Ammon's horn (tissue), 1 donor: ENCODE measurements around the gene RNF175.

ENCODE experiments used
- DNase-seq: peaks from one replicate; pipeline ENCODE4 v3.0.0-alpha.2; 2016; ENCODE audit warnings: low spot score

The RNF175 gene

DNA sequence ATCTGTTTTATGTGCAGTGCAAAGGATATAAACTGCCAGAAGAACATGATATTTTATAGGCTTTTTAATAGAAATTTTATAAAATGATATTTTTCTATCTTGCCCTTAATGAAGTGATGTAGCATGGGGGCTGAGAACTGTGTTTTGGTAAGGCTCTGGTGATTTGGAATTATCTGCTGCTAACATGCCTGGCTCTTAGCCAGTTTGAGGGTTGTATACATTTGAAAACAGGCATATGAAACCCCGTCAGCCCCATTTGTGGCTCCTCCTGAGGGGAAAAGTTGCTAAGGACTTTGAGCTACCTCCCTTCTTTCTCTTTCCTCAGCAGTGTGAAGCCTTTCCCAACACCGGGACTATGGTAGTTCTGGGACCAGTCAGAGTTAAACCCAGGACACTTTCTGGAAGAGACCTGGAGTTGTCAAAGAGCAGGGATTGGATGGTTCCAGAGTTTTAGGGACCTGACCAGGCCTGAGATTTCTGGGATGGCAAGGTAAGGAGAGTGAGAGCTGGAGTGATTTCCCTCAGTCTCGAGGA, 24.4 kb upstream of the RNF175 start:
- no peak for DNase-seq

DNA sequence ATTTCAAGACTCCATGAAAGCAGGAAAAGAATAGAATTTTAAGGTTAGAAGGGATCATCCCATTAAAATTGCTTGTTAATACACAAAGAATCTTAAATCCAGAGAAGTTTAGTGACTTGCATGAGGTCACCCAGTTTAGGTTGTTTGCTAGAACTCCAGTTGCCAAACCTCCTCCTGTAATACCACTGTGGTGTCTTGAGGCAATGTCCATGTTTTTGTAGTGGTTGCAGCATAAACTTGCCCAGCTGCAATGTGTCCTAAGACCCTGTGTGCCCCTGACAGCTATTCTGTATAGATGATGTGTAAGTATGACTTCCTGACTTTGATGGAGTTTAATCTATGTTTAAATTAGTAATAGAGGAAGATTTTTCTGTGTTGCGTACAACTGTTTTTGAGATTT, 22.8 kb upstream of the RNF175 start:
- no peak for DNase-seq

DNA sequence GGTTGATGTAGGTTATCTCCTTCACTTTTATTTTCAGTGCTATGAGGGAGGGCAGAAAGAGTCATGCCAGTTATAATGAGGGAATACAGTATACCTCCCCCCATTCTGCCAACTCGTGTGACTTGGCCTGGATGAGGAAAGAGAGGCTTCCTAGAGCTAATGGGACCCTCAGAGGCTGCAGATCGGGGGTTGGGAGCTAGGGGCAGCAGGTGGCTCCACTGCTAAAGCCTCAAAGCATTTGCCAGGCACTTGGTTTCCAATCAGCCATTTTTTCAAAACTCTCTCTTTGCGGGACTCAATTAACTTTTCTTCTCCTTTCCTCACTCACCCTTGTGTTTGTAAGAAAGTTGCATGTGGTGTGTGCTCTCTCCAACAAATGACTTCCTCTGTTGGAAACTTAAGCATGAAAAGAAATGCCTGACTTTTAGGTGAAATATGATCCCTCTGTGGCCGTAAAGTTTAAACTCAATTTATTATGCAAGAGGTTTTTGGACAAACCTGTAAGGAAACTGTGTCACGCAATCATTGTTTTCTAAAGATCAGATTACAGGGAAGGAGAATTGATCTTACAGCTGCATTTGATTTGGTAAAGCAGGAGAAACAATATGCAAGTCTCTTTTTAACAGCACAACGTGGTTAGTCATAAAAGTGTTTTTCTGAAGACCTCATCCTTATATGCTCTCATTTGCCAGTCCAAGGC, 22.0 kb upstream of the RNF175 start:
- DNase-seq: no peak

DNA sequence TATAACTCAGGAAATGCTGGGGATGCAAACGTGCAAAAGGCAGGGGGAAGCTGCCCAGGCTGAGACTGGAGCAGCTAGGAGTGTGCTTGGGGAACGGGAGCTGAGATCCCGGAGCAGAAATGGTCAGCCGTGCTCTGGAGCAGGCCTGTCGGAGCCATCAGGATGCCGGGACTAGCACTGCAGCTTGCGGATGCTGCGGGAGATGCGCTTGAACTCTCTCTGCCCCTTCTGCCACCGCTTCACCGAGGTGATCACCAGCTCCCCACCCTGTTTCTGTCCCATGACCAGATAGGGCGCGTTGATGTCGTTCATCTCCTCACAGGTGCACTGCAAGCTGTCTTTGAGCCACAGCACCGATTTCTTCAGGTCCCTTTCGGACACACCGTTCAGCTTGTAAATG, 21.5 kb upstream of the RNF175 start:
- no peak for DNase-seq

DNA sequence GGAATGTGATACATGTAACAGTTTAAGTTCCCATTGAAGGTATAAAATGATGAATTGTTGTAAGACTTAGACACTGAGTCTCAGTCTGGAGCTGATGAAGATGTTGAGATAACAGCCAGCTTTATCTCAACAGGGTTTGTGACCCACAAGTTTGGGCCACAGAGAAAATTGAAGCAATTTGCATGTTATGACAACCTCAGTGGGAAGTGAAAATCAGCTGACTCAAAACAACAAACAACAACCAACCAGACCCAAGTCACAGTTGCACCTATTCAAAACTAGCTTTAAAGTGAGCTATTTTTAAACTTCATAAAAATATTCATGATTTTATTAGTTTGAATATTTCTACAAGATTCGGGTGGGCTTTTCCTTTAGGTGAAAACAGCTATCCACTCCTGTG, 21.1 kb upstream of the RNF175 start:
- no peak for DNase-seq

DNA sequence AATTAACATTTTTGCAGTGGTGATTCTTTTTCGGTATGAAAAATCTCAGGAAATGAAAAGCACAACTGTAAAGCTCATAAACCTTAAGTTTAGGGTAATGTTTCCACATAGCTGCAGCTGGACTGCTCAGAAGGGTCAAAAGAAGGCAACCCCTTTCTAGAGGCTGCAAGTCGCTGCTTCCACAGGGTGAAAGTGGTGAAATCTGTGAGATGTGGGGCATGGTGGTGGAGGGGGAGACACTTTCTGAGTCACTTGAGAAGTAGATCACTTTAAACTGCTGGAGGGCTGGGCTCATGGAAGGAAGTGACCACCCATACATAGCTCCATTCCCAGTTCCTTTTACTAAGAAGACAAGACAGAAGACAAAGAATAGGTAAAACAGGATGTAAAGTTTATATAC, 20.4 kb upstream of the RNF175 start:
- DNase-seq: no peak

DNA sequence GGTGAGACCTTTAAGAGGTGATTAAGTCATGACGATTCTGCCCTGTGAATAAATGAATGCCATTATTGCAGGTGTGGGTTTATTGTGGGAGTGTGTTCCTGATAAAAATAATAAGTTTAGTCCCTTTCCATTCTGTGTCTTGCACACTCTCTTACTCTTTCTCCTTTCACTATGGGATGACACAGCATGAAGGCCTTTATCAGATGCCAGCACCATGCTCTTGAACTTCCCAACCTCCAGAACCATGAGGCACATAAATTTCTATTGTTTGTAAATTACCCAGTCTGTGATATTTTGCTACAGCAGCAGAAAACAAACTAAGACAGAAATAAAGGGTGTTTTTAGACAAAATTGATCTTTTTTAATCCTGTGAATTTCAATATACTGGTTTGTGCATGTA, 18.6 kb upstream of the RNF175 start:
- no peak for DNase-seq

DNA sequence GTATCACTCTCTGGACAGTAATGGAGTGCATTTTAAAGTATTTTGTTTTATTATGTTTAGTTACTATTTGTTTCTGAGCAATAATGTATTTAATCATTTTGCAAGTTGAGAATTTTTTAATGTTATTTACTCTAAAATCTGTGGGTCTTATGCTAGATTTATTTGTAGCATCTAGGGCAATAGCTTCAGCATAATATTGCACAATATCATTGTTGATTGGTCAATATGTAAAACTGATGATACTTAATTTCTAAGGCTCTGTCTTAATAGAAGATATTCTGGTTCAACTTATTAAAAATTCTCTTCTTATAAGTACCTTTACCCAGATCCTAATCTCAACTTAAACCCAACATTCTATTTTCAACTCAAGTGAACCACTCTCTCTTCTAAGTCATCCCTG, 17.6 kb upstream of the RNF175 start:
- DNase-seq: no peak

DNA sequence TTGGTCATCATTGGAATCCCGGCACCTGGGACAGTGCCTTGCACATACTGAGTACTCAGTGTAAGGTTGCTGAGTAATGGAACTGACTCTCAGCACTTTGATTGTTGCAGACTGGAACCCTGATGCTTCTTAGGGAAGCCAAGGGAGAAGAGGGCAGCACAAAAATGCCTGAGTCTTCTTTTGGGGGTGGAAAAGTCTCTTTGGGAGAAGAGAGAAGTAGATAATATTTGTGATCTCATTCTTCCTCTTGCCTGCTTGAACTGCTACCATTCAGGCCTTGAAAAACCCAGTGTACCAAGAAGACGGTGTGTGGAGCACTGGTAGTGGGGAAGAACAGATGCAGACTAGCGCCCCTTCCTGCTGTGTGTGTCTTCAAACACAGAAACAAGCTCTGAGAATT, 16.8 kb upstream of the RNF175 start:
- DNase-seq: no peak

DNA sequence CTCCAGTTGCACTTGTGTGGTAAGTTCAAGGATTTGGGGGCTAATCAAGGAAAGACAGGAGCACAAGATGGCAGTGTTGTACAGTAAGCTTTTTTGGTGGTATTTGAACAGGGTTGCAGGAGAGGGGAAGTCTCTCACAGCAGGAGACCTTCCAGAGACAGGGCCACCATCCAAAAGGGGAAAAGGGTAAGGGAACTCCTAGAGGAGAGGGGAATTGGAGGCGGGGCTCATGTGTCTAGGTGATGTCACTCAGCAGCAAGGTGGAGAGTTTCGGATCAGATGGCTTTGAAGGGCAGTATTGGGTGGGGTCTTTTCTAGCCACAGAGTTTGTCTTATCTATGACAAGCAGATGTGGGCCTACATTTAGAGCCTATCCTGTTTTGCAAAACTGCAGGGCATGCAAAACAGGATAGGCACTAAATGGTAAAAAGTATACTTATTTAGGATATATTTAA, 13.4 kb upstream of the RNF175 start:
- no peak for DNase-seq

DNA sequence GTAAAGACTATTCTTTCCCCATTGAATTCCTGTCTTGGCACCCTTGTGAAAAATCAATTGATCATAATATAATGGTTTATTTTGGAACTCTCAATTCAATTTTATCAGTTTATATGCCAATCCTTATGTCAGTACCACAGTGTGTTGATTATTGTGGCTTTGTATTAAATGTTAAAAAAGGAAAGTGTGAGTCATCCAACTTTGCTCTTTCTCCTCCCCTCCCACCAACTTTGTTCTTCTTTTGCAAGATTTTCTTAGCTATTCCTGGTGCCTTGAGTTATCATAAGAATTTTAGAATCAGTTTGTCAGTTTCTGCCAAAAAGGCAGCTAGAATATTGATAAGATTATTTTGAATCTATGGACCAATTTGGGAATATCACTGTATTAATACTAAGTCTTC, 11.2 kb upstream of the RNF175 start:
- no peak for DNase-seq

DNA sequence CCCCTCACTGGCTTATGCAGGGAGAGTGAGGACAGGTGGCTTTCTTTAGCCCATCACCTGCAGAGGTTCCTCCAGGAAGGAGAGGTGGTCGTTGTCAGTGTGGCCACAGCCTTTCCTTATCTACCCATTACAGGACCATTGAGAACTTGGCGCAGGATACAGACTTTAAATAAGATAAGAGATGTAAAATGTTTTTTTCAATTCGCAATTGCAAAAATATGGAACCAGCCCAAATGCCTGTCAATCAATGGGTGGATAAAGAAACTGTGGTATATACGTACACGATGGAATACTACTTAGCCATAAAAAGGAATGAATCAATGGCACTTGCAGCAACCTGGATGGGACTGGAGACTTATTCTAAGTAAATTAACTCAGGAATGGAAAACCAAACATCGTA, 6.9 kb upstream of the RNF175 start:
- no peak for DNase-seq

DNA sequence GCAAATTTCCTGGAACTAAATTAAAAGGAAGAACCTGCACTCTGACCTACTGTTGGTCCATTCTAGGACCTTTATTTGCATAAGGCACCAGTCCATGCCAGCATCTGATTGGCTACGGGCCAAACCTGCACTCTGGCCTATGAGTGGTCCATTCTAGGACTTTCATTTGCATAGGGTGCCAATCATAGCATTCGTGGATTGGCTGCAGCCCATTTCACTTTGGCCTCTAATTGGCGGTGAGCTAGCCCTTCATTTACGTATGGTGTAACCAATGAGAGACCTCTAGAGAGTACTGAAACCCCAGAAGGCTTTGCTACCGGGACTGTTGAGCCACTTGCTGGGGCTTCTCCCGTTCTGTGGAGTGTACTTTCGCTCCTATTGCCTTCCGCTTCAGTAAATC, 6.1 kb upstream of the RNF175 start:
- no peak for DNase-seq

DNA sequence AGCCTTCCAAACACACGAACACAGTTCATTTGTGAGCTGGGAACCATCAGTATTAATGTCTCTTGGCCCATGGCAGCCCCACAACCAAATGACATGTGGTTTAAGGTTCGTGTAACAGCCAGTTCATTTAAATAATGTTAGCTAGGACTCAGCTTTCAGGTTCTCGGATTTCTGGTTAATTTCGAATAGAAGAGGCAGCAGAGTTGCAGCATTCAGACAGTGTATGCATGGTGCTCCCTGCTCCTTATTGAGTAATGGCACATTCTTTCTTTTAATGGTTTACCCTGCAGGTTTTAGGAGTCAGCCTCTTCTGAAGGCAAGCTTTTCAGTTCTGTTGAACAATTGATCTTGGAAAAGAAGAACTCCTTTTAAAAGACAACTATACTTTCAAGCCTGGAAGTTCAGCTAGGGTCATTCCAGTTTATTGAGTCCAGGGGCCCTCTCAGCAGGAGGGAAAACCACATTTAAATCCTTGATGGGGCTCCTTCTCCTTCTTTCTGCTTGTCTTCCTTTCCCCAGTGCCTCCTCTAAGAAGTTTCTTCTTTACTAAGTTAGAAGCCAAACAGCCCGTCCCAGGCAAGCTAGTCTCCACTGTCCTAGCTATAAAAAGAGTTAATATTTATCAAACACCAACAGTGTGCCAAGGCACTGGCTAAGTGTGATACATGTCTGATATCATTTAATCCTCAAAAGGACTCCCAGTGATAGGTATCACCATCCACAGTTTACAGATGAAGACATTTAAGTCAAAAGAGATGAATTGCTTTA, 5.0 kb upstream of the RNF175 start:
- DNase-seq: no peak

DNA sequence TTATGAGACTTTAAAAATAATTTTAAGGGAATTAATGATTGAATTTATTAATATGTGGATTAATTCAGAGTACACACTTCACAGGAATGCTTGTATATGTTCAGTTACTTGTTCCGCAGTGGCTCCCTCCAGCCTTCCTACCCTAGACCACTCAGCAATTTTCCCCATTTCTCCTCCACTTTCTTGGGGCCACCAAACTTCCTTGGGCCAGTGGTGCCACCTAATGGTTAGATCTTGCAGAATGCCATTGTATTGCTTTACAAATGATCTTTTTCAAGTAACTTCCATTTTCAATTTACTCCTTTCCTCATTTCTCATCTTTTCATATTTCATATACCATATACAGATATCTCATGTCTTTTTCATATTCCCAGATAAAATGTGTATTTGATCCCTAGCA, 3.6 kb upstream of the RNF175 start:
- DNase-seq: no peak

DNA sequence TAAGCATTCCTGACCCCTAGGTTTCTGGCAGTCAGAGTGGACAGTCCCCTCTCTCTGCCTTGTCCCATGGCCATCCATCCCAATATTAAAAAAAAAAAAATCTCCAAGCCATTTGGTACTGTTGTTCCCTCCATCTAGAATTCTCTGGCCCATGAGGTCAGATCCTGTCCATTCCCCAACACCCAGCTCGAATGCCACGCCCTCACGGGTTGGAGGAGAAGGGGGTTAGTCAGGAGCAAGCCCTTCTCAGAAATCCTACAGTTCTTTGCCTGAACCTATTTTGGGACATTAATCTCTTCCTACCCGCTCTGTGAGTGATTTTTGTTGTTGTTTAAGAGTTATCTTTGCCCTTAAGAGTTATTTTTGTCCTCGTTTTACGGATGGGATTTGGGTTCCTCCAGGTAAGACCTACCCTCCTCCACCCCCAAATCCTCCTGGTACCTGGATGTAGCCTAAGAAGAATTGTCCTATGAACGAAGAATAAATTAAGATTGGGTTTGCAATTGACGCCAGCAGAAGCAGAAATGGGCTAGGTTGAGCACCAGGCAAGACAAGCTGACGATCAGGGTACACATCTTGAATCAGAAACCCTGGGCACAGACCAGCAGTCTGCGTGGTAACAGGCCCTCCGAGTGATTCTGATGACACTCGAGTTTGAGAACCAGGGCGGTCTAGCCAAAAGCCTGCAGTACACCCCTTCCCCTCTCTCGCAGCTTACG, 977 bp downstream of the RNF175 start:
- DNase-seq: no peak

DNA sequence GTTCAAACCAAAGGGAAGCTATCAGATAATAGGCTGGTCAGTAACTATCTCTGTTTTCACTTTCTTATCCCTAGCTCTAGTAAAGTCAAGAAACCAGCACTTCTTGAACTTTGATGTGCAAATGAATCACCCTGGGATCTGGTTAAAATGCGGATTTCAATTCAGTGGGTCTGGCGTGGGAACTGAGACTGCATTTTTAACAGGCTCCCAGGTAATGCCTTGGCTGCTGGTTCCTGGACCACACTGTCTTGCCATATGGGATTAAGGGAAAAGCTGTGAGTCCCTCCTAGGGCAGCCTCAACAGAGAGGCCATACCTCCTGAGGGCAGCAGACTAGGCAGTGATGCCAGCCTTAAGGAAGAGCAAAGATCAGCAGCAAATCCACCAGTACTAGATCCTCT, 1.7 kb downstream of the RNF175 start:
- DNase-seq: no peak

DNA sequence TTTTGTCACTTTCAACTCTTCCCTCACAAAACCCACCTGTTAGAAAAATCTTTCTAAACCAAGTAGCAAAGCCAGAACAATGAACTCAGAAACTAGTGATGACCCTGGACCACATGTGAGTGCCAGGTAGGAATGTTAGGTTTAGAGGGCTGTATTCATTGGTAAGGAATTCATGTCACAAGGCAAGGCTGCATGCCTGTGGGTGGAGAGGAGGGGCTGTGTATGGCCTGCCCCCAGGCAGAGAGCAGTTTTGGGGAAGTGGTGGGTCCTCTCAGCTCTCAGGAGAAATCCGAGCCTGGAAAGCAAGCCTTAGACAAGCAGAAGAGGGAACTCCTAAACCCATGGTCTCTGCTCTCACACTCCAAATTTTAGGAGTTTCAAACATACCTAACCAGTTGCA, 2.4 kb downstream of the RNF175 start:
- peak; percentile 13 for DNase-seq

DNA sequence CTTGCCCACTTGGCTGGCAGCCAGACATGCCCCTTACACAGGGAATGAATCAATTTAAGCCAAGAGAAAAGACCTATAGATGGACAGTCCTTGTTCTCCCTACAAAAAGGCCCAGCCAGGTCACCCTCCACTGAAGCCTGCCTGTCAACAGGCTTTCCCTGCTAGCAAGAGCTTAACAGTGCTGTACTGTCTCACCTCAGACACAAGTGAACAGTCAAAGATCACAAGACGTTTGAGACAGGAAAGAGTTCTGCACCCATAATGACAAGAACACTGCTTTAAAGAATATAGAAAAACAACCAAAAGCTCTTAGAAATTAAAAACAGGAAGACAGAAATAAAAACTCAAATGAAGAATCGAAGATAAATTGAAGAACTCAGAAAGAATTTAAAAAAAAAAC, 4.6 kb downstream of the RNF175 start:
- DNase-seq: no peak

DNA sequence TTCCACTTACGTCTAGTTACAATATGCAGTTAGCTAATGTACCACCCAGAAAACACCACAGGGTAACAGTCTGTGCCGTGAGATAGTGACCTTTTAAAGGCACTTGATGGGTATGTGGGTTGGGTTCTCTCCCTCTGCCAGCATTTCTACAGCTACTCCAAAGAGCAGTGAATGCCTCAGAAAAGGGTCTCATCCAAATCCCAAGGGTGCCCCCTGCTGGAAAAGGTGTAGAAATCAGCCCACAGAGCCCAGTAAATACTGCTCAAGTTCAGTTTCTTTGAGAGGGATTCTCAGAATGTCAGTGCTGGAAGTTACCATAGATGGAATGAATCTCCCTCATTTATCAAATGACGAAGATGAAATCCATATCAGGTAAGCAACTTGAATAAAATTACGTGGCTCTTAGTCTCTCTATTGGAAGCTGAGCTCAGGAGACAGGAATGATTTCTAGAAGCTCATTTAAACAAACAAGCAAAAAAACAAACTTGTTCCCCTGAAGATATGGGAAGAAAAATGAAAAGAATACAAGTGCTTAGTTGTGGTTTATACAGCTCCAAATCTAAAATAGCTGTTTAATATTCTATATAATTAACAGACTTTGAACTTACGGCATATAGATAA, 9.5 kb downstream of the RNF175 start:
- peak; percentile 88 for DNase-seq

DNA sequence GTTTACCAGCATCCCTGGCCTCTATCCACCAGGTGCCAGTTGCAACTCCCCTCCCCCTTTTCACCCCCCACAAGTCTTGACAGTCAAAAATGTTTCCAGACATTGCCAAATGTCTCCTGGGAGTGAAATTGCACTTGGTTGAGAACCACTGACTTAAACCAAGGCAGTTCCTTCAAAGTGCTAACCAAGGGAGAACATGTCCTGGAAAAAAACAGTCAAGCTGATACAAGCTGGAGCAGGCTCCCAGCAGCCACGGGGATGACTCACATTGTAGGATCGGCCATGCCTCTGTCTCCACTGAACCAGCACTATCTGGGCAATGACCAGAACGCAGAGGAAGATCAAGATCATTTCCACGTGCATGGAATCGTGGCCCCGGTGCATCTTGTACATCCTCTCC, 11.4 kb downstream of the RNF175 start:
- no peak for DNase-seq

DNA sequence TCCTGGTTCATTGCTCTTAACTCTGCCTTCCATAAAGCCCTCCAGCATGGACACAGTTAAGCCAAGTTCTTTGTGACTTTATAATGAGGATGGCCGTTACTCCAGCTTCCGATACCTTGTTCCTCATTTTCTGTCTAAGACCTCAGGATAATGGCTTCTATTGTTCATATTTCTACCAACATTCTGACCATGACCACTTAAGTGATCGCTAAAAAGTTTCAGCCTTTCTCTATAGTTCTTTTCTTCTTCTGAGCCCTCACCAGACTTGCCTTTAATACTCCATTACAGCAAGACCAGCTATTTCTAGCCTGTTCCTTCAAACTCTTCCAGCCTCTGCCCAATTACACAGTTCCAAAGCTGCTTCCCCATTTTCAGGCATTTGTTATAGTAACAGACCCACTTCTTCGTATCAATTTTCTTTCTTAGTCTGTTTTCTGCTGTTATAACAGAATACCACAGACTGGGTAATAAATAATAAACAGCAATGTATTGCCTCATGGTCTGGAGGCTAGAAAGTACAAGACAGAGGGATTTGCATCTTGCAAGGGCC, 12.3 kb downstream of the RNF175 start:
- no peak for DNase-seq
